ENCODE data around the gene ATP6V1C2. TPM values are rescaled to one million over a fixed set of nuclear protein-coding genes. Genes with fewer than 3 reads are reported as not detected.
A peak's percentile ranks its signal among the peaks of the same experiment; 100 is the strongest.
"Not testable (repeated sequence)": the region's sequence is repeated elsewhere in the genome, so short reads cannot be mapped to it uniquely, and the experiment has no call there.

ATP6V1C2 gene
- total RNA-seq, 1 experiment from 2014 or later = not detected

GRCh38 chr2:10812362-10813162 is 91.1 kb downstream of the ATP6V1C2 start, which contains the start of gene PDIA6:
Gene PDIA6 (minus strand): TSS chr2:10812785. CDS start chr2:10812696, 89 bp downstream.
- DNase-seq (ENCODE audit: low read depth) = peak; percentile 93

GRCh38 chr2:10813163-10814138 is 92.0 kb downstream of the ATP6V1C2 start:
- not testable (repeated sequence) for DNase-seq (ENCODE audit: low read depth)

DNA sequence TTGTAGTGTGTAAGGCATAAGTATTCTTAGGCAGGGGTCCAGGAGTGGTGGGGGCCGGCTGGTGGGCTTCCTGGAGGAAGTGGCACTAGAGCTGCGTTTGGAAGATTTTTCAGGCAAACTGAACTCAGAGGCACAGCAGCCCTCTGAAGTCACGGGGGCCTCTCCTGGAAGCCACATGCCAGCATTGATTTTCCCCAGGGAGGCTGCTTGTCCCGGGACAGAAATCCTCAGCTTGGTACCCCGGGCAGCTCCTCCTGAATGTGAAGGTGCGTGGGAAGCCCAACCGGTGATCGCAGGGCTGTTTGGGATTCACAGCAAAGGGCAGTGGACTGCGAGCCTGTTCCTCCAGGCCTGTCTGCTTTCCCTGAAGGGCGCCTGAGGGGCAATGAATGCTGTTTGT is 92.7 kb downstream of the ATP6V1C2 start:
- DNase-seq (ENCODE audit: low read depth) = no peak

DNA sequence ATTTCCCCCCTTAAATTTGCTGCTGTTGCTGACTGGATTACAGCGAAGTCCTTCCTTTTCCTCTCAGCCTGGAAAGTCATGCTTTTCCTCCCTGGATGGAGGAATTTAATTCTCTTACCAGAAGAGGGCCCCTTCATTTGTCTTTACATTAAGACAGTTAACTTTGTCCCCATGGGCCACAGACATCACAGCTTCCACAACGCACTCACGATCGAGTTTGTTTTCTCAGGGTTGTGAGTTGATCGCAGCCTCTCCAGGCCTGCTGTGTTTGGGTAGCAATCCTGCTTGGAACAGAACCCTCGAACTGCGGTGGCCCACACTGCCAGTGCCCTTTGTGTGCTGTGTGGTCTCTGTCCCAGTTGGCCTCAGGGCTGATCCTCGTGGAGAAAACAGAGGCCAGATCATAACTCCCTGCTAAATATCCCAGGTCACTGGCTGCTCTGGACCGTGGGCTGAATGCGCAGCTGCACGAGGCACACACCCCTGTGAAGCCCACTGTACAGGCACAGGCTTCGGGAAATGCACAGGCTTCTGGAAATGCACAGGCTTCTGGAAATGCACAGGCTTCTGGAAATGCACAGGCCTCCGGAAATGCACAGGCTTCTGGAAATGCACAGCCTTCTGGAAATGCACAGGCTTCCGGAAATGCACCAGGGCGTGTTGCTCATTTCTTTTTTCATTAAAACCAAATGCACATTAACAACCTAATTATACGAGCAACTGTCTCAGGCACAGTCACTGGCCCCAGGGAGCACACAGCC is 93.3 kb downstream of the ATP6V1C2 start:
- no peak for DNase-seq (ENCODE audit: low read depth)

GRCh38 chr2:10817413-10817812 is 96.0 kb downstream of the ATP6V1C2 start:
- no peak for DNase-seq (ENCODE audit: low read depth)

GRCh38 chr2:10818305-10818704 is 96.9 kb downstream of the ATP6V1C2 start:
- DNase-seq (ENCODE audit: low read depth) = not testable (repeated sequence)

GRCh38 chr2:10818984-10819383 is 97.6 kb downstream of the ATP6V1C2 start:
- no peak for DNase-seq (ENCODE audit: low read depth)

DNA sequence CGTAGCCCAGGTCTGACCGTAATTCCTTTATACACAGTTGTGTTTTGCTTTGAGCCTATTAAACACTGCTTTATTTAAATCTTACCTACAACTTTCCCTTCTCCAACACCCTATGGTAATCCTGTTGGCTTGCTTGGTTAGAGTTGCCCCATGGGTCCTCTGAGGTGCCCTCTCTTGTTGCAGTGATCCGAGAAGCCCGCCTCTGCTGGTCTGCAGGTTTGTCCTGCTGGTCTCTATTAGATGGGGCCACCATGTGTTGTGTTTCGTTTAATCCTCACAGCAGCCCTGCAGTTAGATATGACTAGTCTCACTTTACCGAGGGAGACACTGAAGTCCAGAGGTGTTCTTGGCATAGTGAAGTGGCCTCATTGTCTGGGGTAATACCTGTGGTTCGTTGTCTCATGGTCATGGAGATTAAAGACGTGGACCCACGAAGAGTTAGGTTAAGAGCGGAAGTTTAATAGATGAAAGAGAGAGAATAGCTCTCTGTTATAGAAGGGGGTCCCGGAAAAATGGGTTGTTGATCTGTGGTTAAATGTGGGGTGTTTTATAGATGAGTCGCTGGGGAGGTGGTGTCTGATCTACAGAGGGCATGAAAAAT is 98.4 kb downstream of the ATP6V1C2 start:
- DNase-seq (ENCODE audit: low read depth) = no peak

DNA sequence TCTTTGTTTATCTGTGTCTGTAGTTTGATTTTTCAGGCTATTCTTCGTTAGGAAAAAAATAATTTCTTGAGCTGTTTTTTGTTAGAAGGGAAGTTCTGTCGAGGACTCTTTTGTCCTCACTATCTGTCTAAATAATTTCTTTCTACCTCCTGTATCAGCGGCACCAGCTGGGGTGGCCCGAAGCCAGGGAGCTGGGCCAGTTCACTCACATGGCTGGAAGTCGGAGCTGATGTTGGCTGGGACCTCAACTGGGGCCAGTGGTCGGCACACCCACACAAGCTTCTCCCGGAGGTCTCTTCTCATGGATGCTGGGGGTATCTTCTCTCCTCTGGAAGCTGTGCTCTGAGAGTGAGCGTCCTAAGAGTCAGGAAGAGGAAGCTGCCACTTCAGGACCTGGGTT is 99.1 kb downstream of the ATP6V1C2 start:
- no peak for DNase-seq (ENCODE audit: low read depth)

DNA sequence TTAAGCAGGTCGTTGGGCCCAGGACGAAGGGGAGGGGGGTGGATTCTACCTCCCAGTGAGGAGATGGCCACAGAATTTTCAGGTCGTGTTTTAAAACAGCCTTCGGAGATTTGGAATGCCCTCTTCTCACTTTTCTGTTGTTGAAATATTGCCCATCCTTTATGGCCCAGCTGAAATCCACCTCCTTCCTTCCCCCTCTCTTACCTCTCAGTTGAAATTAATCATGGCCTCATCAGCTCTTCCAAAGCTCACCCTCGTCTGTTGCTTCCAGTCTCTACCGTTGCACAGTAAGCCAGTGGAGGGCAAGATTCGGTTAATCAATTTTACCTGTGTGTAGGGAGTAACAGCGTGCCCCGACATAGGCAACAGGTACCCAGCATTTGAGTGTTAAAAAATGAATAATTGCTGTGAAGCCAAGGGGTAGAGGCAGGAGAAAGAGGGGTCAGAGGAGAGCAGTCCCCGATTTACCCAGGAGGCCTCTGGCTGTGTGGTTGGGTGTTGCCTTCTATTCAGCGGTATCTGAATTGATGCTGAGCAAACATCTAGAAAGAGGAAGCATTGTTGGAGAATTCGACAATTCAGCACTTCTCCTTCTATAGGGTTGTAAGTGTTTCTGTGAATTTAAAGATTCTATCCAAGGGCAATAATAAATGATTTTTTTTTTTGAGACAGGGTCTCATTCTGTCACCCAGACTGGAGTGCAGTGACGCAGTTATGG is 99.7 kb downstream of the ATP6V1C2 start:
- DNase-seq (ENCODE audit: low read depth) = no peak

- no peak for DNase-seq (ENCODE audit: low read depth)
Measured at GRCh38 chr2:10824191-10824590, 102.8 kb downstream of the ATP6V1C2 start.

DNA sequence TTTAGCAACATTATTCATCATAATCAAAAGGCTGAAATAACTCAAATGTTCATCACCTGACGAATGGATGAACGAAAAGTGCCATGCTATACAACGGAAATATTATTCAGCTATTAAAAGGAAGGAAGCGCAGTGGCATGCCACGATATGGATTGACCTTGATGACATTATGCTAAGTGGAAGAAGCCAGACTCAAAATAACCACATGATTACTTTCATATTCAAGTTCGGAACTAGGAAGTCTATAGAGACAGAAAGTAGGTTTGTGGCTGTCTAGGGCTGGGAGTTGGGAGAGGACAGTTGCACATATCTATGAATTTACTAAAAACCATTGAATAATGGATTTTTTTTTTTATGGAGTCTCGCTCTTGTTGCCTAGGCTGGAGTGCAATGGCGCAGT is 104.6 kb downstream of the ATP6V1C2 start:
- no peak for DNase-seq (ENCODE audit: low read depth)

- no peak for DNase-seq (ENCODE audit: low read depth)
Measured at GRCh38 chr2:10826625-10827024, 105.2 kb downstream of the ATP6V1C2 start.

- no peak for DNase-seq (ENCODE audit: low read depth)
Measured at GRCh38 chr2:10828346-10828745, 106.9 kb downstream of the ATP6V1C2 start.

DNA sequence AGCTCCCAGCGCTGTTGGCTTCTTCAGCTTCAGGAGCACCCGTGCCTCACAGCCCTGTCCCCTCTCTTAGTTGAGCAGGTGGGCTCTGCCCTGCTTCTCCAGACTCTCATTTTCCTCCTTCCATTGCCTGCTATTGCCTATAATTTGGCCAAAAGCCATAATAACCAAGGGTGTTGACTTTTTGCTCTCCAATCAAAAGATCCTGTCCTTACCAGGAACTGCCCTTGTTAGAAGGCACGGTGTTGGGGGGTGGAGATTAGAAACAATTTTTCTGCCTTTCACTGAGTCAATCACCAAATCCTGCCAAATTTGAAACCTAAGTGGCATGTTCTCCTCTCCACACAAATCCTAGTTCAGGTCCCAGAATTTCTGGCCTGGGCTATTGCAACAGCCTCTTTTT is 107.9 kb downstream of the ATP6V1C2 start:
- no peak for DNase-seq (ENCODE audit: low read depth)

DNA sequence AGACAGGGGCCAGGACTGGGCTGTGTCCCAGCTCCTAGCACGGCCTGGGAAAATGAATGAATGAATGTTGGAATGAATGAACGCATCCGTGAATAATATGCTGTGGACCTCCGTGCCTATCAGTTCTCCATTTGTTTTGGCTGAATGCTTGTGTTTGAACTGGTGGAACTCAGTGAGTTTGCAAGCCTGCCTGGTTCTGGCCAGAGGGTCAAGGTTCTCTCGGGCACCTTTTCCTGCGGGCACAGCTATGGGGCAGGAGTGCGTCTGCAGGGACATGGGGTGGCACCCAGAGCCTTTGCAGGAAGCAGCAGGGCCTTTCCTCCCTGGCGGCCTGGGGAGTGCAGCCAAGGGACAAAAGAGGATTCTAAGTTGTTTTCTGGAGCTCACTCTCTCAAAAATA is 108.8 kb downstream of the ATP6V1C2 start:
- no peak for DNase-seq (ENCODE audit: low read depth)

- DNase-seq (ENCODE audit: low read depth) = no peak
Measured at GRCh38 chr2:10830641-10831399, 109.4 kb downstream of the ATP6V1C2 start.

- DNase-seq (ENCODE audit: low read depth) = peak; percentile 38
Measured at GRCh38 chr2:10831400-10831985, 110.1 kb downstream of the ATP6V1C2 start.
